Stimulated activated CD4-positive, alpha-beta T cell treated with anti-CD3 and anti-CD28 coated beads, TNF-alpha, amount 100 ng/mL, for 24 hours (primary cell): Measurements from ENCODE around the gene DRG2.

Experiments used
- DNase-seq, 3 experiments: peaks; one replicate each; pipeline ENCODE4 v3.0.0-alpha.2; 2020; ENCODE audit warnings: low read depth in 3 of 3

The DRG2 gene

GRCh38 chr17:18076936-18077335, 10.8 kb upstream of the DRG2 start:
- DNase-seq = no peak

- DNase-seq = no peak
Measured at GRCh38 chr17:18079543-18079942, 8.2 kb upstream of the DRG2 start.

- no peak for DNase-seq
Measured at GRCh38 chr17:18084256-18084655, 3.5 kb upstream of the DRG2 start.

- DNase-seq = no peak
Measured at GRCh38 chr17:18089613-18090012, 1.9 kb downstream of the DRG2 start.

- peak in 1 of 3 experiments; percentile 20 for DNase-seq
Measured at GRCh38 chr17:18093616-18094408, 6.1 kb downstream of the DRG2 start.

- no peak for DNase-seq
Measured at GRCh38 chr17:18094409-18094807, 6.7 kb downstream of the DRG2 start.

- no peak for DNase-seq
Measured at GRCh38 chr17:18099516-18099915, 11.8 kb downstream of the DRG2 start.

- no peak for DNase-seq
Measured at GRCh38 chr17:18100616-18101015, 12.9 kb downstream of the DRG2 start.

- DNase-seq = no peak
Measured at GRCh38 chr17:18101828-18102227, 14.1 kb downstream of the DRG2 start.

- DNase-seq = no peak
Measured at GRCh38 chr17:18102640-18103039, 14.9 kb downstream of the DRG2 start.

GRCh38 chr17:18105027-18105426, 17.3 kb downstream of the DRG2 start:
- no peak for DNase-seq

GRCh38 chr17:18105595-18105994, 17.8 kb downstream of the DRG2 start:
- no peak for DNase-seq

- DNase-seq = no peak
Measured at GRCh38 chr17:18106211-18106610, 18.5 kb downstream of the DRG2 start.

- no peak for DNase-seq
Measured at GRCh38 chr17:18107061-18107790, 19.5 kb downstream of the DRG2 start.

GRCh38 chr17:18107971-18108370, 20.2 kb downstream of the DRG2 start:
- DNase-seq = no peak

- DNase-seq = no peak
Measured at GRCh38 chr17:18108401-18109312, 20.9 kb downstream of the DRG2 start, which contains the start of gene MYO15A. Gene MYO15A (plus strand): TSS chr17:18108756. CDS start chr17:18118801, 10,045 bp downstream.

- no peak for DNase-seq
Measured at GRCh38 chr17:18109935-18110485, 22.3 kb downstream of the DRG2 start.

GRCh38 chr17:18110636-18111145, 22.9 kb downstream of the DRG2 start:
- DNase-seq = no peak

GRCh38 chr17:18111330-18111971, 23.7 kb downstream of the DRG2 start:
- no peak for DNase-seq

GRCh38 chr17:18115517-18115916, 27.8 kb downstream of the DRG2 start:
- no peak for DNase-seq

- no peak for DNase-seq
Measured at GRCh38 chr17:18116078-18116477, 28.3 kb downstream of the DRG2 start.
